Stimulated activated CD8-positive, alpha-beta memory T cell treated with anti-CD3 and anti-CD28 coated beads, Interleukin-4, amount 100 ng/mL, for 1 hour (primary cell): ENCODE data around the gene NEXN.
"Not testable (repeated sequence)": the region's sequence is repeated elsewhere in the genome, so short reads cannot be mapped to it uniquely, and the experiment has no call there.

Source experiments
- DNase-seq, 2 donors: peaks; one replicate each; pipeline ENCODE4 v3.0.0-alpha.2; 2020; ENCODE audit warnings: low read depth in 2 of 2, low spot score in 1 of 2

NEXN gene

DNA sequence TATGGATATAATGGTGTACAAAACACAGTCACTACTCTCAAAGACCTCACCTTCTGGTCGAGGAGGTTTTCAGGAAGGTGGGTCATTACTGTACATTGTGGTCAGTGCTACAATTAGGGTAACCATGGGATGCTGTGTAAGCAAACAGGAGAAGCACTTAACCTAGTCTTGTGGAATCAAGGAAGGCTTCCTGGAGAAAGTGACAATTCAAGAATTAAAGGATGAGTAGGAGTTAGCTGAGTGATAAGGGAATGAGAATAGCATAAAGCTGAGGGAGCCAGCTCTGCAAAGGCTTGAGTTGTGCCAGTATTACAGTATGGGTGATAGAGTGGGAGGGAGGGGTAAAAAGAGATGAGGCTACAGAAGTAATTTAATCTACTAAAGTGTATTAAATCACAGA, 17.2 kb downstream of the NEXN start:
- DNase-seq = no peak

GRCh38 chr1:77906019-77906545, 17.7 kb downstream of the NEXN start:
- DNase-seq = no peak

- no peak for DNase-seq
These were observed 18.2 kb downstream of the NEXN start for GRCh38 chr1:77906624-77907023.

DNA sequence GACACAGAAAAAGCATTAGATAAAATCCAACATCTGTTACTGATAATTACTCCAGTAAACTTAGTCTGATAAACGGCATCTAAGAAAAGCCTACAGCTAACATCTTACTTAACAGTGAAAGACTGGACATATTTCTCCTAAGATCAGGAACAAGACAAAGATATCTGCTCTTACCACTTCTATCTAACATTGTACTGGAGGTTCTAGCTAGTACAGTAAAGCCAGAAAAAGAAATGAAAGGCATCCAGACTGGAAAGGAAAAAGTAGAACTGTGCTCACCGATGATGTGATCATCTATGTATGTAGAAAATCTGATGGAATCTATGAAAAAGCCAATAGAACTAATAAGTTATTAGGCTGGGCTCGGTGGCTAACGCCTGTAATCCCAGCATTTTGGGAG, 21.7 kb downstream of the NEXN start:
- no peak for DNase-seq

DNA sequence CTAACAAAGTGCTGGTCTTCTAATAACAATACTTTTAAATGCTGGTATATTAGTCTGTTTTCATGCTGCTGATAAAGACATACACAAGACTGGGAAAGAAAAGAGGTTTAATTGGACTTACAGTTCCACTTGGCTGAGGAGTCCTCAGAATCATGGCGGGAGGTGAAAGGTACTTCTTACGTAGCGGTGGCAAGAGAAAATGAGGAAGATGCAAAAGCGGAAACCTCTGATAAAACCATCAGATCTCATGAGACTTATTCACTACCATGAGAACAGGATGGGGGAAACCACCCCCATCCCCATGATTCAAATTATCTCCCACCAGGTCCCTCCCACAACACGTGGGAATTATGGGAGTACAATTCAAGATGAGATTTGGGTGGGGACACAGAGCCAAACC, 30.5 kb downstream of the NEXN start:
- DNase-seq = not testable (repeated sequence)

DNA sequence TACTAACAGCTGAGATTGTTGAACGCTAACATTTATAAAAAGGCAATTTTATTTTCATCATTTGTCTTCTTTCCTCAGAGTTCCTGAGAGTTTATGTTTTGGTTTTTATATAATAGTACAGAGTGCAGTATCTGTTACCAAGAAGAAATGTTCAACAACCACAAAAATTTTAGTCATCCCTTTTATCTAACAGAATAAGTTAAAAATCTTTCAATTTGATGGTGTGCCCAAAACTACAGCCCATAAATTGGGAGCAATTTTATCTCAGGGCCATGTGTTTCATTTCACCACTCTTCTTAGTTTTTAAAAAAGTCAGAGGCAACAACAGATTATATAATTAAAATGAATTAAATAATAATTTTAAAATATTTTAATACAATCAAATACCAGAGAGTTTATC, 37.1 kb downstream of the NEXN start:
- DNase-seq = no peak

DNA sequence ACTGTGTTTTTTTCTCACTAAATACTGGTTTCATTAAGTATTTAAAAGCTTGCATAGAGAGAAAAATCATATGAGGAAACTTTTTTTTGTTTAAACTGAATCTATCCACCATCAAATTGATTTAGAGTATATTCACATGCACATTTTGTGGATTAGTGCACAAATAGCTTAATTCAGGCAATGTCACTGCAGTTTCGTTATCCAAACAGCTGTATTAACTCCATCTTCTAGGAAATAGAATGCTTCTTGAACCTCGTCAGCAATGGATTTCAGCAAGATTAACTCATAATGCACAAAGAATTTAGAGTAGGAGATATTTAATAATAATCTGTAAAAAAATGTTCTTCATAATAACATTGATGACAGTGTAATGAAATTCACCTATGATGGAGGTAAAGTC, 37.5 kb downstream of the NEXN start:
- DNase-seq = no peak

DNA sequence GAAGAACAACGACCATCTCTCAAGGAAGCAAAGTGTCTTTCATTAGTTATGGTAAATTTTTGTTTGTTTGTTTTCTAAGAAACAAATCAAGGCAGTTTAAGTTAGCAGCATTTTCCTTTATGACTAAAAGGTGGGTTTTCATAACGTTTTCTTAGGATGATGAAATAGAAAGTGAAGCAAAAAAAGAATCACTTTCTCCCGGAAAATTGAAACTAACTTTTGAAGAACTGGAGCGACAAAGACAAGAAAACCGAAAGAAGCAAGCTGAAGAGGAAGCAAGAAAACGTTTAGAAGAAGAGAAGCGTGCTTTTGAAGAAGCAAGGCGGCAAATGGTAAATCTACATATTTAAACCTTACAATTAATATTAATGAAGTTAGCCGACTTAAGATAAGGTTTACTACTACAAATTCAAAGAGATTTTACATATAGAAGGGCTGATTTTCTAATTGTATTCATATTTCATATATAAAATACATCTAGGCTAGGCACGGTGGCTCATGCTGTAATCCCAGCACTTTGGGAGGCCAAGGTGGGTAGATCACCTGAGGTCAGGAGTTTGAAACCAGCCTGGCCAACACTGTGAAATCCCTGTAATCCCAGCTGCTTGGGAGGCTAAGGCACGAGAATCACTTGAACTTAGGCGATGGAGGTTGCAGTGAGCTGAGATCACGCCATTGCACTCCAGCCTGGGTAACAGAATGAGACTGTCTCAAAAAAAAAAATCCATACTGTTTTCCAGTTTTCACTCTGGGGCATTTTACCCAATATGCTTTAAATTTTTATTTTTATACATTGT, 38.3 kb downstream of the NEXN start:
- no peak for DNase-seq

DNA sequence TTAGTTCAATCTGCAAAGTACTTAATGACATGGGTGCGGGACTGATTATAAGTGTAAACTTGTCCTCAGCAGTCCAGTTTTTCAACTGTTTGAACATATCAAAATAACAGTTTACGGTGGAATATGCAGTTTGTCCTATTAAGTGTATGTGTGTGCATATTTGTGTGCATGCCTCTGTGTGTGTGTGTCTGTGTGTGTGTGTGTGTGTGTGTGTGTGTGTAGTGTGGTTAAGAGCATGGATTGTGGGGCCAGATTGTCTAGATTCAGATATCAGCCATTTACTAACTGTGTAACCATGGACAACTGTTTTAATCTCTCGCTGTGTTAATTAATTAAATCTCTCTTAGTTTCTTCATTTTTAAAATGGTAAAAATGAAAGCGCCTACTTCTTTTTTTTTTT, 39.0 kb downstream of the NEXN start:
- no peak for DNase-seq

GRCh38 chr1:77929806-77930205, 41.4 kb downstream of the NEXN start:
- no peak for DNase-seq

DNA sequence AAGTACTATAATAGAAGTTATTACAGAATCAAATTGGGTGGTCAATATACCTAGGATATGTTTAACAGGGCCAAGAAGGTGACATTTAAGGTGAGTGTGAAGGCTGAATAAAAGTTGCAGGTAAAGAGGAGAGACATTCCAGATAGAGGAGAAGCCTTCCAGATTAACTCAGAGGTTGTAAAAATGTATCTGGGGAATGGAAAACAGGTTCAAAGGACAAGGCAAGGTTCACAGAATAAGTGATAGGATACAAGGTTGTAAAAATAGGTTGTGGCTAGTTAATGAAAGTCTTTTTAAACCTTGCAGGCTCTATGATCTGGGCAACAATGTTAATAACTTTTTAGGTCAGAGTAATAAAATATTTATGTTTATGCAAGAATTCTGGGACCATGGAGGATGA, 50.2 kb downstream of the NEXN start:
- DNase-seq = no peak

- no peak for DNase-seq
These were observed 52.6 kb downstream of the NEXN start for GRCh38 chr1:77940921-77941570.

DNA sequence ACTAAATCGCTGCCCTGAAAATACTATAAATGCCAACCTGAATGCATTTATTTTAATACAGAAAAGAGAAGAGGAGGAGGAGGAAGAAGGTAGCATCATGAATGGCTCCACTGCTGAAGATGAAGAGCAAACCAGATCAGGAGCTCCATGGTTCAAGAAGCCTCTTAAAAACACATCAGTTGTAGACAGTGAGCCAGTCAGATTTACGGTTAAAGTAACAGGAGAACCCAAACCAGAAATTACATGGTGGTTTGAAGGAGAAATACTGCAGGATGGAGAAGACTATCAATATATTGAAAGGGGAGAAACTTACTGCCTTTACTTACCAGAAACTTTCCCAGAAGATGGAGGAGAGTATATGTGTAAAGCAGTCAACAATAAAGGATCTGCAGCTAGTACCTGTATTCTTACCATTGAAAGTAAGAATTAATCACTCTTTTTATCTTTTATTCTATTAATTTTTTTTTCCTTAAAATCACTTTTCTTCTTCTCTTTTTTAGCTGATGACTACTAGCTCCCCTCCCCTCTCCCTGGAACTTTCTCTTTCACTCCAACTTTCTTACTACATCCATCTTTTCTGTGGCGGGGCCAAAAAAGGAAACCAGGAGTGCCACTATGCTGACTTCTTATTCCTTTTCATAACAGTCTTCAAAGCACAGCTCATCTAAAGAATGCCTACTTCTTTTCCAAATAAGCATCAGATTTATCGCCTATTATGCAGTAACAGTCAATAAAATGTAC, 54.1 kb downstream of the NEXN start:
- no peak for DNase-seq

DNA sequence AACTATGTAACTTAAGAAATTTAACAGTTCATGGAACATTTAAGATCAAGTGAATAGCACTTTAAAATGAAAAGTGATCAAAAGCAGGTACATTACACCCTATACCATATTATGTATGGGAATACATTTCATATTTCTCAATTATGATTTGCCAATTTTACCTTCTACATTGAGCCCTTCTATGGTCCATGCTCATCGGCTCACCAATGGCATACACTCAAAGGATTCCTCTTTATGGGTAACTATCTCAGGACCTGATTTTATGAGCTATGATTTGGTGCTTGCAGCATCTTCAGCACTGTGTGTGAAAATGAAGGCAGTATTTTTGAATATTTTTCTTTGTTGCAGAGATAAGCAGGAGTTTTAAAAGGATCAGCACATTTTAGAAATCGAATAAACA, 56.9 kb downstream of the NEXN start:
- no peak for DNase-seq

GRCh38 chr1:77948841-77949424, 60.5 kb downstream of the NEXN start:
- DNase-seq = no peak

GRCh38 chr1:77950873-77951272, 62.4 kb downstream of the NEXN start:
- no peak for DNase-seq

GRCh38 chr1:77951328-77951727, 62.9 kb downstream of the NEXN start:
- DNase-seq = no peak

DNA sequence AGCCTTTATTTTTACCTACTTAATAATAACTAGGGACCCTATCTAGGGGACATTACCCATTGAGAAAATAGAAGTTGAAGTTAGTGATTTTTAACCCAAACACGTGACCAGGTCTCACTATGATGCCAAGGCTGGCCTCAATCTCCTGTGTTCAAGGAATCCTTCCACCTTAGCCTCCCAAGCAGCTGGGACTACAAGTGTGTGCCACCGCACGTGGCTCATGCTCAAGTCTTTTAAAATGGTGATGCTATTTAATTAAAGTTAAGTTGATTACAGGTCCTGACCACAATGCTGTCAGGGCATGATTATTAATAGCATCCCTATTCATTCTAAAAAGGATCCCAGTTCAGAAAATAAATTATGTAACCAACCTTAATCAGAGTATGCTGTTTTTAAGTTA, 65.5 kb downstream of the NEXN start:
- DNase-seq = no peak

GRCh38 chr1:77954521-77954920, 66.1 kb downstream of the NEXN start:
- DNase-seq = no peak

DNA sequence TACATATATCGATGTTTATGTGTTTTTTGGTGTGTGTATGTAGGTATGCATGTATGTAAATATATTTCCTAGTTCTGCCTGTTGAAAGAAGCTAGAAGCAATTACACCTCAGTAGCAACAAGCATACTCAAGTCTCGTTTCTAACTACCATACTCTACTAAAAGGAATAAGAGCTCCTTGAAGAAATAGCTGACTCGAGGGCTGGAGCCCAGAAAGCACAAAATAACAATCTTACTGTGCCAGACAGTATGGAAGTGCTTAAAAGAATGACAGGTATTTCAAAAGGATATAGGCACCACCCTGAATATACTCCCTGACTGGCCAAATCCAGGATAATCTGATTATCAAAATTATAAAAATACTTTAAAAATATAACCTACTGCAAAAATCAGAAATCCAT, 67.3 kb downstream of the NEXN start:
- no peak for DNase-seq

GRCh38 chr1:77956464-77956863, 68.0 kb downstream of the NEXN start:
- DNase-seq = no peak

- DNase-seq = no peak
These were observed 70.0 kb downstream of the NEXN start for GRCh38 chr1:77958391-77958790.
